ENCODE results near the gene PTGER1.

PTGER1 gene

GRCh38 chr19:14473073-14473977, 1.8 kb downstream of the PTGER1 start:
- no peak for DNase-seq (ENCODE audit: low spot score)
- TF ChIP-seq CTCF (IDR thresholded peaks at IDR 0.05) = no peak

DNA sequence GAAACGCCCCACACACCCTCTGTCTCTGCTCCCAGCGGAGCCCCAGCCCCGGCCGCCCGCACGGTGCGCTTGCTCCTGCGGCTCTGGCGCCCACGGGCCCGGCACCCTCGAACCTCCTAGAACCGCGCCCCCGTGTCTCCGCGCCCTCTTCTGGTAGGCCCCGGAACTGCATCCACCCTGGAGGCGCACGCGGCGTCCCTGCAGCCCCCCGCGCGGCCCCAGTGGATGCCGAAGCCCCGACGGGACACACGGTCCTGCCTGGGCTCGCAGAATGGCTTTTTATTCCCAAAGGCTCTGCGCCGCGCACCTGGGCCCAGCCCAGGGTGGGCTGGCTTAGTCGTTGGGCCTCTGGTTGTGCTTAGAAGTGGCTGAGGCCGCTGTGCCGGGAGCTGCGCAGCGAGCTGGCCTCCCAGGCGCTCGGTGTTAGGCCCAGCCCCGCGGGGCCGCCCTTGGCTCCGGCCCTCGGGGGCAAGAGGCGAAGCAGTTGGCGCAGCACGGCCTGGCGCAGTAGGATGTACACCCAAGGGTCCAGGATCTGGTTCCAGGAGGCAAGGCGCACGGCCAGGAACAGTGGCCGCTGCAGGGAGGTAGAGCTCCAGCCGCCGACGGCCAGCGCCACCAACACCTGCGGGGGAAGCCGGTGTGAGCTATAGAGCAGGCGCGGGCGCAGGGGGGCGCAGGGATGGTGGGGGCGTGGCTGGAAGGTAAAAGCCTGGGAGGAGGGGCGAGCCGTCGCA, 2.8 kb downstream of the PTGER1 start:
- Histone ChIP-seq H3K4me3 (peak overlapping the region; percentile 55), H3K27ac (no peak overlapping the region)
- DNase-seq (ENCODE audit: low spot score) = no peak
- peak; percentile 100 for TF ChIP-seq CTCF (IDR thresholded peaks at IDR 0.05)

More at GRCh38 chr19:14473073-14473977, 1.8 kb downstream of the PTGER1 start:
- peak overlapping the region; percentile 54 for H3K4me3 ChIP-seq
- H3K27ac ChIP-seq = no peak overlapping the region

DNA sequence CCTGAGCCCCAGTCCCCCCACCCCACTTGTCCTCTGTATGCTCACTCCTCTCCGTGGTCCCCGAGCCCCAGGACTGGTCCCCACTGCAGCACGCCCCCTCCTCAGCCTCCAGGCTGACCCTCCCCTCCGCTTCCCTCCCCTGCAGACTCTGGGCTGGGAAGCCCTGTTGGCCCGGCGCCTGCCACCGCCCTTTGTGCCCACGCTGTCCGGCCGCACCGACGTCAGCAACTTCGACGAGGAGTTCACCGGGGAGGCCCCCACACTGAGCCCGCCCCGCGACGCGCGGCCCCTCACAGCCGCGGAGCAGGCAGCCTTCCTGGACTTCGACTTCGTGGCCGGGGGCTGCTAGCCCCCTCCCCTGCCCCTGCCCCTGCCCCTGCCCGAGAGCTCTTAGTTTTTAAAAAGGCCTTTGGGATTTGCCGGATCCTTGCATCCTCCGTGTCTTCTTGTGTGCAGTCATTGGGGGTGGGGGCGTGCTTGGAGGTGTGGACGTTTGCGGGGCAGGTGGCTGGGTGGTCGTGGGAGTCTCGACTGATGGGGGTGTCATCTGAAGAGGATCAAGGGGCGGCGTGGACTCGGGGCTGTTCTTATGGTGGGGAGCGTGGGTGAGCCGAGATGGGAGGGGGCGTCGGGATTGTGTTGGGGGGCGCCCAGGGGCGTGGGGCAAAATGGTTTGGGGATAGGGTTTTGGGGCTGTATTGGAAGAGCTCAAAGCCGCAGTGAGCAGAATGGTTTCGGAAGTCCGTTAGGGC, 3.5 kb downstream of the PTGER1 start:
- peak overlapping the region; percentile 55 for H3K4me3 ChIP-seq
- no peak for TF ChIP-seq CTCF (IDR thresholded peaks at IDR 0.05)
- H3K27ac ChIP-seq = no peak overlapping the region
- no peak for DNase-seq (ENCODE audit: low spot score)

- no peak for TF ChIP-seq CTCF (IDR thresholded peaks at IDR 0.05)
Measured at GRCh38 chr19:14470031-14470876, 4.9 kb downstream of the PTGER1 start.

GRCh38 chr19:14467816-14468215, 7.3 kb downstream of the PTGER1 start:
- no peak overlapping the region for H3K4me3 ChIP-seq
- no peak for DNase-seq (ENCODE audit: low spot score)
- no peak for TF ChIP-seq CTCF (IDR thresholded peaks at IDR 0.05)
- no peak overlapping the region for H3K27ac ChIP-seq

More at GRCh38 chr19:14470031-14470876, 4.9 kb downstream of the PTGER1 start:
- Histone ChIP-seq H3K4me3 (no peak overlapping the region), H3K27ac (no peak overlapping the region)
- DNase-seq (ENCODE audit: low spot score) = no peak

DNA sequence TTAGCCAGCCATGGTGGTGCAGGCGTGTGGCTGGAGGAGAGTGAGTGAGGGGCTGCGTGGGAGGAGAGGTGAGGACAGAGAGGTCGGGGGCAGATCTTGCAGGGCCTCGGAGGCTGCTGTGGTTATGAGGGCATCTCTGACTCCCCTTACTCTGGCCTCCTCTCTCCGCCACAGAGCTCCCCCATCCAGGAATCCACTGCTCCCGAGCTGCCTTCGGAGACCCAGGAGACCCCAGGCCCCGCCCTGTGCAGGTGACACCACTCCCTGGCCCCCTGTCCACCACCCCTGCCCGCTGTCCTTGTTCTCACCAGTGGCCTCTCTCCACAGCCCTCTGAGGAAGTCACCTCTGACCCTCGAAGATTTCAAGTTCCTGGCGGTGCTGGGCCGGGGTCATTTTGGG, 7.8 kb downstream of the PTGER1 start:
- no peak for DNase-seq (ENCODE audit: low spot score)
- no peak overlapping the region for H3K4me3 ChIP-seq
- H3K27ac ChIP-seq = no peak overlapping the region
- TF ChIP-seq CTCF (IDR thresholded peaks at IDR 0.05) = no peak
